Endothelial cell (in vitro differentiated cells): ENCODE data around the gene MGRN1. TPM values are rescaled to one million over a fixed set of nuclear protein-coding genes. Genes with fewer than 3 reads are reported as not detected.
A peak's percentile ranks its signal among the peaks of the same experiment; 100 is the strongest.

Source experiments
- DNase-seq: peaks from one replicate; pipeline ENCODE4 v3.0.0; 2021; ENCODE audit warnings: low spot score
- H3K27ac Mint-ChIP-seq: one replicate; pipeline ENCODE4 v1.8.0; 2021; ENCODE audit warnings: mixed read lengths, inconsistent platforms; ENCODE audit not compliant: unreplicated experiment
- H3K27me3 Mint-ChIP-seq: one replicate; pipeline ENCODE4 v1.8.0; 2021; ENCODE audit warnings: mild to moderate bottlenecking, moderate library complexity, mixed read lengths, inconsistent platforms; ENCODE audit not compliant: unreplicated experiment
- H3K36me3 Mint-ChIP-seq: one replicate; pipeline ENCODE4 v1.8.0; 2021; ENCODE audit warnings: mild to moderate bottlenecking, low read depth, mixed read lengths, inconsistent platforms; ENCODE audit not compliant: unreplicated experiment
- H3K4me1 Mint-ChIP-seq: one replicate; pipeline ENCODE4 v1.8.0; 2021; ENCODE audit warnings: mild to moderate bottlenecking, mixed read lengths, inconsistent platforms; ENCODE audit not compliant: unreplicated experiment
- H3K4me3 Mint-ChIP-seq: one replicate; pipeline ENCODE4 v1.8.0; 2021; ENCODE audit warnings: mild to moderate bottlenecking, mixed read lengths, inconsistent platforms; ENCODE audit not compliant: unreplicated experiment
- H3K9me3 Mint-ChIP-seq: one replicate; pipeline ENCODE4 v1.8.0; 2021; ENCODE audit warnings: mixed read lengths, inconsistent platforms; ENCODE audit not compliant: unreplicated experiment
- CTCF ChIP-seq: fragments of 200-600 bp; sonication (generic); IDR thresholded peaks from one replicate; pipeline ENCODE4 v1.5.0; 2021; ENCODE audit warnings: antibody characterized with exemption; ENCODE audit not compliant: unreplicated experiment
- total RNA-seq: library from RNA; stranded (reverse); fragmentation: NEBNext Ultra II Directional; extraction: Animal tissue kit (Norgen Biotek cat#: 25700); gene quantifications from one replicate; pipeline ENCODE4 v1.2.1, GENCODE V29; 2021; ENCODE audit not compliant: unreplicated experiment

The MGRN1 gene
- total RNA-seq, 1 donor from 2014 or later, result 82.5 TPM

- H3K27ac Mint-ChIP-seq, result no peak overlapping the region
- no peak for TF ChIP-seq CTCF
- DNase-seq, result no peak
- peaks cover 3% of the 10 kb centered on the region for H3K27me3 Mint-ChIP-seq
- no peaks in the 10 kb centered on the region for H3K4me1 Mint-ChIP-seq
- peaks cover 26% of the 10 kb centered on the region for H3K36me3 Mint-ChIP-seq
- H3K4me3 Mint-ChIP-seq, result no peak overlapping the region
- no peaks in the 10 kb centered on the region for H3K9me3 Mint-ChIP-seq
These were observed 79.9 kb downstream of the MGRN1 start for GRCh38 chr16:4704491-4704890.

- Mint-ChIP-seq H3K27me3 (no peaks in the 10 kb centered on the region), H3K4me3 (no peak overlapping the region), H3K9me3 (no peaks in the 10 kb centered on the region), H3K4me1 (no peaks in the 10 kb centered on the region), H3K27ac (no peak overlapping the region), H3K36me3 (peaks cover 23% of the 10 kb centered on the region)
- no peak for DNase-seq
- no peak for TF ChIP-seq CTCF
These were observed 80.3 kb downstream of the MGRN1 start for GRCh38 chr16:4704913-4705312.

GRCh38 chr16:4706871-4707270, 82.2 kb downstream of the MGRN1 start:
- no peaks in the 10 kb centered on the region for H3K9me3 Mint-ChIP-seq
- peak overlapping the region; percentile 34 for H3K4me3 Mint-ChIP-seq
- no peak overlapping the region for H3K27ac Mint-ChIP-seq
- peaks cover 23% of the 10 kb centered on the region for H3K36me3 Mint-ChIP-seq
- H3K27me3 Mint-ChIP-seq, result no peaks in the 10 kb centered on the region
- TF ChIP-seq CTCF, result no peak
- no peaks in the 10 kb centered on the region for H3K4me1 Mint-ChIP-seq
- DNase-seq, result no peak

- Mint-ChIP-seq H3K4me1 (no peaks in the 10 kb centered on the region), H3K36me3 (peaks cover 20% of the 10 kb centered on the region), H3K27me3 (no peaks in the 10 kb centered on the region), H3K9me3 (no peaks in the 10 kb centered on the region), H3K4me3 (no peak overlapping the region), H3K27ac (no peak overlapping the region)
- DNase-seq, result no peak
- no peak for TF ChIP-seq CTCF
These were observed 84.9 kb downstream of the MGRN1 start for GRCh38 chr16:4709481-4709880.

DNA sequence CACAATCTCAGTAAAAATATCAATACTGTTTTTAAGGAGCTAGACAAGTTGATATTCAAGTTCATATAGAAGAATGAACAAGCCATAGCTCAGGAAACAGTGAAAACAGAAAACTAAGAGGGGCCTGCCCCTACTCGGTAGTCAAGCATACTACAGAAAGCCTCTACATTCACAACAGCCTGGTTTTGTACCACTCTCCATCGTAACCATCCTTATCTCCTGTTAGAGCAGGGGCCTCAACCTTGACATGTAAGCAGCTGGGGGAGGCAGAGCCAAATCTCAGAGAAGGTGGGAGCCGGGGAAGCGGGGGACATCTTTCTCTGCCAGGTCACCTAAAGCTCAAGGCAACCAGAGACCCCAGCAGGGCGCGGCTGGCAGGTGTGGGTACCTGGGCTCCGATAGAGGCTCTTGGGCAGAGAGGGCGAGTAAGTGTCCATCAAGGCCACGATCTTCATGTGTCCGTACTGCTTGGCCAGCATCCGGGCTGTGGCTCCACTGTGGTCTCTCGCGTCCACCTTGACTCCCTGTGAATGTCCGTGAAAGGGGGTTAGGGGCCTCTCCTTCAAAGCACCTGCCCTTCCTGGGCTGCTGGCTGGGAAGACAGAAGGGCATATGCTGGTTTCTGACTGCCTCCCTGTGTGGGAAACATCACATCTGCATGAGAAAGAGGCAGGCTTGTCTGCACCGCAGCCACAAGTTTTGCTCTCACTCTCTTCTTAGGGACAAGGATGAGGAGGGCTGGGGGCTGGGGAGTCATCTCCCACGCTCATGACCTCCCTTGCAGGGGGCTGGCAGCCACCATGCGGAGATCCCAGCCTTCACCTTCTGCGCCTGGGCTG, 89.3 kb downstream of the MGRN1 start:
- no peak for DNase-seq
- H3K27ac Mint-ChIP-seq, result no peak overlapping the region

More for the DNA sequence above, 89.3 kb downstream of the MGRN1 start:
- Mint-ChIP-seq H3K4me3 (no peak overlapping the region), H3K4me1 (peaks cover 3% of the 10 kb centered on the region), H3K36me3 (peaks cover 8% of the 10 kb centered on the region), H3K9me3 (no peaks in the 10 kb centered on the region), H3K27me3 (no peaks in the 10 kb centered on the region)
- no peak for TF ChIP-seq CTCF
